Measurements from ENCODE around the gene PHC3. TPM values are rescaled to one million over a fixed set of nuclear protein-coding genes. Genes with fewer than 3 reads are reported as not detected.
A peak's percentile ranks its signal among the peaks of the same experiment; 100 is the strongest.
"Not testable (repeated sequence)": the region's sequence is repeated elsewhere in the genome, so short reads cannot be mapped to it uniquely, and the experiment has no call there.

PHC3 gene, protein sequence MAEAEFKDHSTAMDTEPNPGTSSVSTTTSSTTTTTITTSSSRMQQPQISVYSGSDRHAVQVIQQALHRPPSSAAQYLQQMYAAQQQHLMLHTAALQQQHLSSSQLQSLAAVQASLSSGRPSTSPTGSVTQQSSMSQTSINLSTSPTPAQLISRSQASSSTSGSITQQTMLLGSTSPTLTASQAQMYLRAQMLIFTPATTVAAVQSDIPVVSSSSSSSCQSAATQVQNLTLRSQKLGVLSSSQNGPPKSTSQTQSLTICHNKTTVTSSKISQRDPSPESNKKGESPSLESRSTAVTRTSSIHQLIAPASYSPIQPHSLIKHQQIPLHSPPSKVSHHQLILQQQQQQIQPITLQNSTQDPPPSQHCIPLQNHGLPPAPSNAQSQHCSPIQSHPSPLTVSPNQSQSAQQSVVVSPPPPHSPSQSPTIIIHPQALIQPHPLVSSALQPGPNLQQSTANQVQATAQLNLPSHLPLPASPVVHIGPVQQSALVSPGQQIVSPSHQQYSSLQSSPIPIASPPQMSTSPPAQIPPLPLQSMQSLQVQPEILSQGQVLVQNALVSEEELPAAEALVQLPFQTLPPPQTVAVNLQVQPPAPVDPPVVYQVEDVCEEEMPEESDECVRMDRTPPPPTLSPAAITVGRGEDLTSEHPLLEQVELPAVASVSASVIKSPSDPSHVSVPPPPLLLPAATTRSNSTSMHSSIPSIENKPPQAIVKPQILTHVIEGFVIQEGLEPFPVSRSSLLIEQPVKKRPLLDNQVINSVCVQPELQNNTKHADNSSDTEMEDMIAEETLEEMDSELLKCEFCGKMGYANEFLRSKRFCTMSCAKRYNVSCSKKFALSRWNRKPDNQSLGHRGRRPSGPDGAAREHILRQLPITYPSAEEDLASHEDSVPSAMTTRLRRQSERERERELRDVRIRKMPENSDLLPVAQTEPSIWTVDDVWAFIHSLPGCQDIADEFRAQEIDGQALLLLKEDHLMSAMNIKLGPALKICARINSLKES
- total RNA-seq, result 55.2 TPM

DNA sequence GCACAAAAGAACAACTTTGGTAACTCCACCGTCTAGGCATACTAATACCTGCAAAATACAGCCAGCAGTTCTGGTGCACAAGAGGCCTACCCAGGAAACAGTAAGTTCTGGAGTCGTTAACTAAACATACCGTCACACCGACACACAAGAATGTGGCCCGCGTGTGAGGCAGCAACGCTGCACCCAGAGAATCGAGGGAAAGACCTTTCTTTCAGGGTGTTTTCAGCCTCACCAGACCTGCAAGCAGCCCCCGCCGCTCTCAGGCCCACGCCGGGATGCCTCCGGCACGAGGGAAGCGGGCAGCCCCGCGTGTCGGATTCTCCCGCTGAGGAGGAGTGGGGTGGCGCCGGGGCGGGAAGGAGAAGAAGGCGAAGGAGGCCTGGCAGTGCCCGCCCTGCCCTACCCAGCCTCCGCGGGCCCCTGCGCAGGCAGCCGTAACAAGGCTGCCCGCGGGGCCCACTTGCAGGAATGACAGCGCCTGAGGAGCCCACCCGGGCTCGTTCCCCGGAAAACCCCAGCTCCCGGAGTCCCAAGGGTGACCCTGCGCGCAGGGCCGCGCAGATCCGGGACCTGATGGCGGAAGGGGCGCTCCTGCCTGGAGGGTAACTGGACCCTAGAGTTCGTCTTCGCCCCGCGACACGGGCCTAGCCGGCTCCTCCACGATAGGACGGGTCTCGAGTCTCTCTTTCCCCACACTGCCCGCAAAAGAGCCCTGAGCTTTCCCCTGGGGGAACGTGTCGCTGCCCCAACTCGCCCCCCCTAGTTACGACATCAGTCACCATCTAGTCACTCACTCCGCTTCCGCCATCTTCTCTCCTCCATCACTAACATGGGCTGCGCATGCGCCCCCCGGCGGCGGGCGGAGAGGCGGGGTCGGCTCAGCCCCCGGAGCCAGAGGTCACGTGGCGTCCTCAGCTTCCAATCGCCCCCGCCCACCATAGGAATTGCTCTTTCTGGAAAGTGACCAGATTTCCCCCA lies at the start of gene PHC3:
Gene PHC3, minus strand, starts transcription at position 826 of the 978 bp plus-strand sequence. Its CDS starts 18 bp downstream, at position 808.
- peak; percentile 90 for DNase-seq

DNA sequence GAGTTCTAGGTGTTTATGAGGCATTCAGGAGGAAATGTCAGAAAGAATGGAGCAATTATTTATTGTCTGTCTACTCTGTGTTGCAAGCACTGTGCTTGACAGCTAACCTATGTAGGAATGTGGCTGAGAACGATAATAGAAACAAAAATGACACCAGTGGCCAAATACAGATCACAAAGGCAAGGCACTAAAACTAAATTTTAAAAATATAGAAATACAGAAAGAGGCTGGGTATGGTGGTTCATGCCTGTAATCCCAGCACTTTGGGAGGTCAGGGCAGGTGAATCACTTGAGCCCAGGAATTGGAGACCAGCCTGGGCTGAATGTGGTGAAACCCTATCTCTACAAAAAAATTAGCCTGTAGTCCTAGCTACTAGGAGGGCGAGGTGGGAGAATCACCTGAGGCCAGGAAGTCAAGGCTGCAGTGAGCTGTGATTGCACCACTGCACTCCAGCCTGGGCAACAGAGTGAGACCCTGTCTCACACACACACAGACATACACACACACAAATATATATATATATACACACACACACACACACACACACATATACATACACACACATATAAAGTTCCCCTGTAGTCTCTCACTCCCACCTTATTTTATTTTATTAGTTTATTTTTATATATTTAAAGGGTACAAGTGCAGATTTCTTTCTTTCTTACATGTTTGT lies 46.7 kb upstream of the PHC3 start:
- DNase-seq, result no peak

DNA sequence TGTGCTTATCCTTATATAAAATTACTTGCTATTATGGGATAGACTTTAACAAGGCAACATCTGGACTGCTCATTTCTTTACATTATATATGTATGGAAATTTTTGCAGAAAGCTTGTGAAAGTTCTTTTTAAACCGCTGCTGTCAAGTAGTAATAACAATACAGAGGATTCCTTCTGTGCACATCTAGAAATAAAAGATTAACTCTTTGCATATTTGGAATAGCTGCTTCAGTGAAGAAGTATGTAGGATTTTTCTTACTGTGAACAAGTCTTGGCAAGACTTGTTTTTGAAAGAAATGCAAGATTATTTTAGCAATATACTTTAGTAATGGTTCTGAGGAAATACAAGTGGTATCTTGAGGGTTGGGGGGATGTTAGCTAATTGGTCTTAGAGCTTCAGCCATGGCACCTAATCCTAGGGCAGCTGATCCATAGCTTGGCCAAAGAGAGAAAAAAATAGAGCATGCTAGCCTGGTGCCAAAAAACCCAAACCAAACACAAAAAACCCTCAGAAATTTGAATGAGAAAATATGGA lies 45.0 kb upstream of the PHC3 start:
- DNase-seq, result no peak

DNA sequence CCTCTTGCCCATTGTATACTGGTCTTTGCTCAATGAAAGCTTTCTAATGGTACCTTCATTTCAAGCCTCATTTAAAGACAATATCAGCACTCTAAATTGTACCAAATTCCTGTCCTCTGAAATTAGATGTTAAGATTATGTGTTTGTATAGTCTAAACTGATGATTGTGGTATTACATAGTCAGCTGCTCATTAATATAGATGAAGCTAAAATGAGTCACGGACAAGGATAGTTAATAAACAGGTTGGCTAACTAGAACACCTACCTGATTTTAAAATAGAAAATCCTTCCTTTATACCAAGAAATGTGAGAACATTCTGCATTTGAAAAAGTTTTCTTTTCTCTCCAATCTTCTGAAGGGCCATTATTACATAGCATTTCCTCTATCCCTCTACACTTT lies 43.6 kb upstream of the PHC3 start:
- no peak for DNase-seq

DNA sequence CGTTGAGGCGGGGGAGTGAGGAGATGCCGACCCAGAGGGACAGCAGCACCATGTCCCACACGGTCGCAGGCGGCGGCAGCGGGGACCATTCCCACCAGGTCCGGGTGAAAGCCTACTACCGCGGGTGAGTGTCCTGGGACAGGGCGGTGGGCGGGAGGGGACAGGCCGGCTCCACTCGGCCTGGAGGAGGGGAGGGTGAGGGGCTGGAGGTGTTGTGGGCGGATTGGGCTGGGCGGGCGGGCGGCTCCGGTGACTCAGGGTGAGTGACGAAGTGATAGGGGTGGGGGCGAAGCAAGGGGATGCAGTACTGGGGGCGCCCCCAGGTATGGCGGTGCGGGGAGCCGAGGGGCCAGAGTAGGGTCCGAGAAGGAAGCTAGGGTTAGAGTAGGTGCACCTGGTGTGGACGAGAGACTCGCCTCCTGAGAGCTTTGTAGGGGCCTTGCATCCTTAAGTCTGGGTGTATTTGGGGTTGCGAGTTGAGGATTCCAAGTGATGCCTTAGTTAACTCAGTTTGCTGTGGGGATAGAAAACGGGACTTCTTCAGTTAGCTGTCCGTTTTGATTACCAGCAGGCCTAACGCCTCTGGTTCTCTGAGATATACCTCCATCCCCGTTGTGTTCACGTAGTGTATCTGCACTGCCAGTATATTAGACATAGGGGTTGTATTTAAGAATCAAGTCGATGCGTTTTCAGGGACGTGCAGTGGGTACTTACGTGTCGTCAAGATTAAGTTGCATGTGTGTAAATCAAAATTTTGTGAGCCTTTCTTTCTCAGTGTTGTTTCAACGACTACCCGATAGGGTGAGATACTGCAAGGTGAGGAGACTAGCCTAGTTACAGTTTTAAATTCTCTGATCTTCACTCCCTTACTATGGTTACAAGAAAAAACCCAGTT lies 41.4 kb upstream of the PHC3 start:
- DNase-seq, result peak; percentile 35

DNA sequence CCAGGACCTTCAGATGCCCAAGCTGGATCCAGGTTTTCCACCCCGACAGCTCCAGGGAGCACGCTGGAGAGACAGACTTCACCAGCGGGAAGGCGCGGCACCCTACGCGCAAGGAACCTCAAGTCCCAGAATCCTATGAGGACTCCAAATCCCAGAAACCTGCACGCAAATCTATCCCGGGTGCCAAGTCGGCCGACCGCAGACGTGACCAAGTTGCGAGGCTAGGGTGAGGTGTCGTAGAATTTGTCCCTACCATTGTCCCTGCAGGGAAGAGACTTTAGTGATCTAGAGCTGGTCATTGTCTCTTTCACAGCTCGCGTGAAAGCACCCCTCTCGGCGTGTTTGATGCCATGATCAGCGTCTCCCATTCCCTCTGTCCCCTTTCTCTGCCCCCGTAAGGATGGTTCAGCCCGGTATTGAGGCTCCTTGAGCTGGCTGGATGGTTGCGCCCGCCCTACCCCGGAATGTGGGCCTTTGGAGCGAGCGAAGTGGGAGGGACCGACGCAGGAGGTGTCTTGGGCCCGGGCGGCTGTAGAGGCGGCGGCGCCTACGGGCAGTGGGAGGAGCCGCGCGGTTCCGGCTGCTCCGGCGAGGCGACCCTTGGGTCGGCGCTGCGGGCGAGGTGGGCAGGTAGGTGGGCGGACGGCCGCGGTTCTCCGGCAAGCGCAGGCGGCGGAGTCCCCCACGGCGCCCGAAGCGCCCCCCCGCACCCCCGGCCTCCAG lies 40.6 kb upstream of the PHC3 start, which contains the start of gene PRKCI:
Gene PRKCI, plus strand, starts transcription at position 501 of the 723 bp plus-strand sequence. CDS start 246 bp downstream, outside the sequence.
- DNase-seq, result peak; percentile 93

DNA sequence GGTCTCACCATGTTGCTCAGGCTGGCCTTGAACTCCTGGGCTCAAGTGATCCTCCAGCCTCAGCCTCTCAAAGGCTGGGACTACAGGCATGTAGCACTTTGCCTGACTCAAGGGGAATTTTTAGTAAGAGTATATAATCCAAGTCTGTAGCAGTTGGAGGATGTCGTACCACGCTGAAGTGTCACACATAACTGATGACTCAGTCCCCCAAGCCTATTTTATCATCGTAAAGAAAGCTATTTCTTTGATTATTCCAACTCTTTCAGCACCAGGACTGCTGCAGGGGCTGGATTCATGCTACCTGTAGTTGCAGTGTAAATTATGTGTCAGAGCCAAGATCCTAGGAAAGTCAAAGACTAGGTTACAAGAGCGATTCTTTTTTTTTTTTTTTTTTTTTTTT lies 39.3 kb upstream of the PHC3 start:
- no peak for DNase-seq

DNA sequence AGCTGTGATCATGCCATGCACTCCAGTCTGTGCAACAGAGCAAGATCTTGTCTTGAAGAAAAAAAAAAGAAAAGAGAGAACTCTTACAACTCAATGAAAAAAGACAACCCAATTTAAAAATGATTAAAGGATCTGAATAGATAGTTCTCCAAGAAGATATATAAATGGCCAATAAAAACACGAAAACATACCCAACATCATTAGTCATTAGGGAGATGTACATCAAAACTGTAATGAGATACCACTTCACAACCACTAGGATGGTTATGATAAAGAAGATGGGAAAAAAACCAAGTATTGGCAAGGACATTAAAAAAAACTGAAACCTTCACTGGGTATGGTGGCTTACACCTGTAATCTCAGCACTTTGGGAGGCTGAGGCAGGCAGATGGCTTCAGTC lies 38.3 kb upstream of the PHC3 start:
- no peak for DNase-seq

DNA sequence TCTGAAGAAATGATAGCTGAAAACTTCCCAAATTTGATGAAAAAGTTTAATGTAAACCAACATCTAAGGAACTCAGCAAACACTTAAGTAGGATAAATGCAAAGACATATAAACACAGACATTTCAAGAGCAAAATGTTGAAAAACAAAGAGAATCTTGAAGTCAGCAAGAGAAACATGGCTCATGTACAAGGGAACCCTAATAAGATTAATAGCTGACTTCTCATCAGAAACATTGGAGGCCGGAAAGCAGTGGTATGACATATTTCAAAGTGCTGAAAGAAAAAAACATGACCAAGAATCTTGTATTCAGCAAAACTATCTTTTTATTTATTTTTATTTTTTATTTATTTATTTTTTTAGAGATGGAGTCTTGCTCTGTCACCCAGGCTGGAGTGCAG lies 30.1 kb upstream of the PHC3 start:
- DNase-seq, result no peak

DNA sequence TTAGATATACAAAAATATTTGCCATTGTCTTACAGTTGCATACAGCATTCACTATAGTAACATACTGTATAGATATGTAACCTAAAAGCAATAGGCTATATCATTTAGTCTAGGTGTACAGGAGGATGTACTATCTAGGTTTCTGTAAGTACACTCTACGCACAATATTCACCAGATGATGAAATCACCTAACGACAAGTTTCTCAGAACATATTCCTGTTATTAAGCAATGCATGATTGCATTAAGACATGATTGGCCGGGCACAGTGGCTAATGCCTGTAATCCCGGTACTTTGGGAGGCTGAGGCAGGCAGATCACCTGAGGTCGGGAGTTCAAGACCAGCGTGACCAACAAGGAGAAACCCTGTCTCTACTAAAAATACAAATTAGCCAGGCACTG lies 26.2 kb upstream of the PHC3 start:
- DNase-seq, result no peak

DNA sequence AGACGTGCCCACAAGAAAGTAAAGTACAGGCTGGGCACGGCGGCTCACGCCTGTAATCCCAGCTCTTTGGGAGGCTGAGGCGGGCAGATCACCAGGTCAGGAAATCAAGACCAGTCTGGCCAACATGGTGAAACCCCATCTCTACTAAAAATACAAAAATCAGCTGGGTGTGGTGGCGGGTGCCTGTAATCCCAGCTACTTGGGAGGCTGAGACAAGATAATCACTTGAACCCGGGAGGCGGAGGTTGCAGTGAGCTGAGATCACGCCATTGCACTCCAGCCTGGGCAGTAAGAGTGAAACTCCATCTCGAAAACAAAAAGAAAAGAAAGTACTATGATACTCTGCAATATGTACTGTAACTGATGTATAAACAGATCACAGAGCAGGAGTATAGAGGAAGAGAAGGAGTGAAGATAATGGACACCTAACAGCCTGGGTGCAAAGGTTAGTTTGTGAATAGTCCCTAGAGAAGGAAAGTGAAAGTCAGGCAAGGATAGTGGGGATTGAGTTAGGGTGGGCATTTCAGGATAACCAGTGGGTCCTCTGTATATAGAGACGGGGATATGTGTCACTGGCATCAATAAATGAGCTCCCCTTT lies 24.7 kb upstream of the PHC3 start:
- DNase-seq, result not testable (repeated sequence)

DNA sequence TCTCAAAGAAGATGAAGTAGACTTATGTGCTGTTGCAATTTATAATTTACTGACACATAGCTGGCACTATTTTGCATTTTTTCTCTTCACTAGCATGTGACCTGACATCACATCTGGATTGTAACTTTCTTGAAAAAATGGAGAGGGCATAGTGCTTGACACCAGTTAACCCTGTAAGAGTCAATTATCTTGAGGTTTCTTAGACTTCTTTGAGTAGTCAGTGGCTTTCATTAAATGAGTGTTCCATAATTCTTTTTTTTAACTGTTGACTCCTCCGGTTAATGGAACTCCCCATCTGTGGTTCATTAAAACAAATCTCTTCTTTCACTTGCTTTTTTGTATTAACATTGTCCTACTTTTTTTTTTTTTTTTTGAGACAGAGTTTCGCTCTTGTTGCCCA lies 23.8 kb upstream of the PHC3 start:
- no peak for DNase-seq

DNA sequence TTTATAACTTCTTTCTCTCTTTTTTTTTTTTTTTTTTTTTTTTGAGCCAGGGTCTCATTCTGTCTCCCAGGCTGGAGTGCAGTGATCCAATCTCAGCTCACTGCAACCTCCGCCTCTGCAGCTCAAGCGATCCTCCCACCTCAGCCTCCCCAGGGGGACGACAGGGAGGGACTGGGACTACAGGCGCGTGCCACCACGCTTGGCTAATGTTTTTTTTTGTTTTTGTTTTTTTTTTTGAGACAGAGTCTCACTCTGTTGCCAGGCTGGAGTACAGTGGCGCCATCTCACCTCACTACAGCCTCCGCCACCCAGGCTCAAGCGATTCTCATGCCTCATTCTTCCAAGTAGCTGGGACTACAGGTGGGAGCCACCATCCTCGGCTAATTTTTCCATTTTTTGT lies 23.0 kb upstream of the PHC3 start:
- DNase-seq, result no peak

DNA sequence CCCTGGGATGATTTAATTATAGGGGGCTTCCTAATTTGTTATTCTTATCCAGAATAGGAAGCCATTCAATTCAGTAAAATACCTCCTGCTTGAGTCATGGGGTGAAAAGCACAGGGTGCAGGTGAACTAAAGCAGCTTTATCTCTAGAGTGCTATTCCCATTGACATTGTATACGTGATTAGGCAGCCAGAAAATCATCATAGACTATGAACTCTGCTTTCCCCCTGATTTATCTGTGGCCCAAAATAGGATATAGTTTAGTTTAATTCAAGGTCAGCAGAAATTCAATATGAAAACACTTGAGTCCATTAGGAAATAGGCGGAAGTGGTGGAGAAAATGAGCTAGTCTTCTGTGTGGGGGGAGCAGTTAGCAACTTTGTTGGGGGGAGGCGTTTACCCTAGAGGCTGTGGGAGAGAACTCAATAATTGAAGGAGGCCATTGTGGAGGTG lies 22.5 kb upstream of the PHC3 start:
- no peak for DNase-seq

DNA sequence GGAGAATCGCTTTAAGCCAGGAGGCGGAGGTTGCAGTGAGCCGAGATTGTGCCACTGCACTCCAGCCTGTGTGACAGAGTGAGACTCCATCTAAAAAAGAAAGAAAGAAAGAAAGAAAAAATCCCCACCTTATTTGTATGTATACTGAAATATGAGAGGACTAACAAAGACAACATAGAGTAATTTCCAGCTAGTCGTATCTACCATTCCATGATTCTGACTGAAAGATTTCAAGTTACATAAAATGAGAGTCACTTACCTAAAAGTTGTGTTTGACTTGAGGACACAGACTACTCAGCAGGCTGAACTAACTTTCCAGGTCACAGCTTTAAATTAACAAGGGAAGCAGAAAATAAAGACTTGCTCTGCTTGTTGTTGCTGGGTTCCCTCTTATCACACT lies 21.9 kb upstream of the PHC3 start:
- no peak for DNase-seq

DNA sequence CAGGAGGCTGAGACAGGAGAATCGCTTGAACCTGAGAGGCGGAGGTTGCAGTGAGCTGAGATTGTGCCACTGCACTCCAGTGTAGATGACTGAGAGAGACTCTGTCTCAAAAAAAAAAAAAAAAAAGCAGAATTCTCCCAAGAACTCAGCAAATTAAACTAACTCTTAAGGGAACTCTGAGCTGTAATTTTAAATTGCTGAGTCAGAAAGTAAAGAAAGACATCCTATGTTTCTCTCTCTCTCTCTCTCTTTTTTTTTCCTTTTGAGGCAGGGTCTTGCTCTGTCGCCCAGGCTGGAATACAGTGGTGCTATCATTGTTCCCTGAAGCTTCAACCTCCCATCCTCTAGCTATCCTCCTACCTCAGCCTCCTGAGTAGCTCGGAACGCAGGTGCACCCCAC lies 20.0 kb upstream of the PHC3 start:
- no peak for DNase-seq

DNA sequence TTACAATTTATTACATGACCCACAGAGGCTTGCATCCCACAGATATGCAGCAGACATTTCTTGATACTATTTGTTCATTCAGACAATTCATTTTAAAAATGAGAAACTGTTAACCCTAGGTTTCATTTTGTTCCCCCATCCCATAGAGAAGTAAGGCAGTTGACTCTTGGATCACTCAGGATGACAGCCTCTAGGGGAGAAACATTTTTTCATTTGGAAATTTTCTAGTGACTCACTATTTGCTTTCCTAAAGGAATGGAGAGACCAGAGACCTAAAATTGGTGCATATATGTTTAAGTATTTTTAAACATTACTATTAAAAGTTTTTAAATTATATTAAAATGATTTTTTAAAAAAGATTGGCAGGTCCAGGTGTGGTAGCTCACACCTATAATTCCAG lies 19.5 kb upstream of the PHC3 start:
- no peak for DNase-seq

DNA sequence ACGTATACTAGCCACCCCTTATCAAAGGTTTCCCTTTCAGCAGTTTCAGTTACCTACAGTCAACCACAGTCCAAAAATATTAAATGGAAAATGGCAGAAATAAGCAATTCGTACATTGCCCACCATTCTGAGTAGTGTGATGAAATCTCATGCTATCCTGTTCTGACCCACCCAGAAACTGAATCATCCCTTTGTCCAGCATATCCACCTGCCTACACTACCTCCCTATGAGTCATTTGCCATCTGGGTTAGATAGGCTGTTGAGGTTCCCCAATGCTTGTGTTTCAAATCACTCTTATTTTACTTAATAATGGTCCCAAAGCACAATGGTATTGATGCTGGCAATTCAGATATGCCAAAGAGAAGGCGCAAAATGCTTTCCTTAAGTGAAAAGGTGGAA lies 15.3 kb upstream of the PHC3 start:
- no peak for DNase-seq

DNA sequence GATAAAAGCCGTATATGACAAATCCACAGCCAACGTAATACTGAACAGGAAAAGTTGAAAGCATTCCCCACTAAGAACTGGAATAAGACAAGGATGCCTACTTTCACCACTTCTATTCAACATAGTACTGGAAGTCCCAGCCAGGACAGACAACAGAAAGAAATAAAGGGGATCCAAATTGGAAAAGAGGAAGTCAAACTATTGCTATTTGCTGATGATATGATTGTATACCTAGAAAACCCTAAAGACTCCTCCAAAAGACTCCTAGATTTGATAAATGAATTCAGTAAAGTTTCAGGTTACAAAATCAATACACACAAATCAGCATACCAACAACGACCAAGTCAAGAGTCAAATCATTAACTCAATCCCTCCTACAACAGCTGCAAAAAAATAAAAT lies 14.2 kb upstream of the PHC3 start:
- not testable (repeated sequence) for DNase-seq

Measured in occipital lobe (tissue), 2 donors.